NCI-H1694 (cell line): ENCODE measurements around the gene PARD3.

Experiments
- DNase-seq: peaks from one replicate; lab custom pipeline; 2025; lab: John Stamatoyannopoulos, UW

Gene PARD3

GRCh38 chr10:34183016-34183796 is 631.9 kb downstream of the PARD3 start:
- no peak for DNase-seq

- no peak for DNase-seq
These were observed 633.4 kb downstream of the PARD3 start for GRCh38 chr10:34181553-34182300.

DNA sequence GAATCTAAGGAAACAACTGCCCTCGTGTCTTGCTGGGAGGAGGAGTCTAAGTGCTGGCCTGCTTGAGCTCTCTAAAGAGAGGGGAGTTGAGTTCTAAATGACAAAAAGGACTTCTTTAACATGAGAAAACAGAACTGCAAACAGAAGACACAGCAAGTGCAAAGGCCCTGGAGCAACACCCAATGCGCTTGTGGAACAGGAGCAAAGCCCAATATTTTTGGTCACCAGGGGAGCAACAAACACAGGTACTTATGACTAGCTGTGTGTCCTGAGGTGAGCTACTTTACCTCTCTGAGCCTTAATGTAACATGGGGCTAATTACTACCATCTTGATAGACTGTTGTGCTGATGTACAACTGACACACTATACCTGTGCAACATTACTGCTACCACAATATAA is 634.3 kb downstream of the PARD3 start:
- DNase-seq: no peak

DNA sequence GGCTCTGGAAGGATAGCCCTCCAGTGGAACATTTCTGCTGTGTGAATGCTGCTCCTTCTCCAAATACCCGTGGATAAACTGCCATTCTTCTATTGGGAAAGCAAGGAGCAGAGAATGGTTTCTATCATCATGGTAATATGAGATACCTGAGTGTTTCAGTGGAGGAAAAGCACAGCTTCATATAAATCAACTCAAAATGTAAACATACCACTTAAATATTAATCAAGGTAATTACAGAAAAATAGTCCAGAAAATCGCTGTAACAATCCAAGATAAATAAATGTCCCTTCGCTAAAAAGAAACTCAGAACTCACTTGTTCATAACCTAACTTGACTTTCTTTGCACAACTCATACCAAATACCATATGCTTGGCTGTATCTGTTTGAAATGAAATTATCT is 635.8 kb downstream of the PARD3 start:
- no peak for DNase-seq

GRCh38 chr10:34178756-34179155 is 636.3 kb downstream of the PARD3 start:
- no peak for DNase-seq

- DNase-seq: no peak
These were observed 636.9 kb downstream of the PARD3 start for GRCh38 chr10:34178196-34178595.

DNA sequence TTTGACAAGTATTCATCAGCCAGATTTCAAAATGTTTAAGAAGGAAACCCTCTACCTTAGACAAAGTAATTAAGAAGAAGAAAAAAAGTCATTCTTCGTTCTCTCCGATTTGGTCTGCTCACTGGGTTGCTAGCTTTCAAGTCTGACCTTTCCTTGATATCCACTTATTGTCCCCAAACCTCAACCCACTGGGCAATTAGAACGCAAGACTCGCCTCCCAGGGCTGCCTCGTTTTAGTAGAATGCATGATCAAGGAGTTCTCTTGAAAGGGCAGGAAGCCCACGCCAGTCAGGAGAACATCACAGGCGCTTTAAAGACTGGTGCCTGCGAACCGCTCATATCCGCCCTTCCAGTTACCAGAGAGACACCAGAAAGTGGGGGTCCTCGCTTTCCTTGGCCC is 637.7 kb downstream of the PARD3 start:
- DNase-seq: no peak

DNA sequence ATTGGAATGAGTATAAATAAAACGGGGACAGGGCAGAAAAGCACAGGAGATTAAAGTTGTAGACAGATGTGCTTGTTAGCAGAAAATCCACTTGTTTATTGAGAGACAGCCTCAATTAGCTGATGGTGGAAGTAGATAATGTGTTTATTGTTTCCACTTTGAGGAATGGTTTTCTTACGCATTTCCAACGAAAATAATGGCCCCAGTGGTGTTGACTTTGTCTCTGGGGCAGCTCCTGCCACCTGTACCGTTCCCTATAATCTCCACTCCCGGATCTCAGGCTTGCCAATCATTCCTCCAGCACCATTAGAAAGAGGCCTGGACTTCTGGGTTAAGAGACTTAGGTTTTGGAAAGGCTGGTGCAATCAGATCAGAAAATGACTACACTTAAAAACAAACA is 638.7 kb downstream of the PARD3 start:
- no peak for DNase-seq

GRCh38 chr10:34175121-34175520 is 640.0 kb downstream of the PARD3 start:
- no peak for DNase-seq

DNA sequence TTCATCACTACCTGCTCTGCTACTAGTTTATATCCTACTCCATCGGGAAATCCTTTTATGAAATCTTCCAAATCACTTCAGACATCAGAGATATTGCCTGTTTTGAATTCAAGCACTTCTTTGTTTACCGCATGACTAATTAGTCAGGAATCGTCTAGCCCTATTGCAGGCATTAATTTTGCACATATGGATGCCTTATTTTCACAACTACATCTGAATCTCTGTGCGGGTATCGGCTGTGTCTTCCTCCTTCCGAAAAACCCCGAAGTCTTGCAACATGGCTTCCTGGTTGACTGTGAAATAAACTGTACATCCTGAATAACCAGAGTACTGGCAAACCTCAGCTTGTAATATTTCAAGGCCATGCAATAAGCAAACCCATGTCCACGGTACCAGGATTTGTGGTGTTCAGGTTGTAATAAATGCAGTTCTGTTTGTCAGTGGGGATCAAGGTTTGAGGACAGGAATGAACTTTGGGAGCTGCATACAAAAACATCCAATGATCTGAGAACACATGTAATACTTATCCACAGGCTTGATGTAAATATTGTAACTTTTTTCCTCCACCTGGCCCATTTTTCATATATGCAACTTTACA is 642.1 kb downstream of the PARD3 start:
- DNase-seq: no peak

GRCh38 chr10:34171957-34172527 is 643.1 kb downstream of the PARD3 start:
- no peak for DNase-seq

GRCh38 chr10:34169677-34170076 is 645.4 kb downstream of the PARD3 start:
- no peak for DNase-seq

DNA sequence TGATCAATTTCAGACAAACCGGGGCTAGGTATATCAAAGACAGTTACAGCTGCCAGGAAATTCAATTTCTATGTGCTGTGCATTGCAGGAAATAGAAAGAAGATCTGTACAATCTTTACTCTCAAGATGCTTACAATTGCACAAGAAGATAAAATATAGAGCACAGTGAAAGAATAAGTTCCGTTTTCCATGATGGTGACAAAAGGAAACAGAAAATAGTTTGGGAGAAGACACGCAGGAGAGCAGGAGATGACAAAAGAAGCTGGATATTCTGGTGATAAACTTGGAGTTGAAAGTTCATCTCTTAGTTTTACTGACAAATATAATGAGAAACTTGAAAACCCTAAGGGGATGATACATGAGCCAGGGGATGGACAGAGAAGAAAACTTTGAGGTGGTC is 646.0 kb downstream of the PARD3 start:
- no peak for DNase-seq

GRCh38 chr10:34168439-34168838 is 646.7 kb downstream of the PARD3 start:
- no peak for DNase-seq

DNA sequence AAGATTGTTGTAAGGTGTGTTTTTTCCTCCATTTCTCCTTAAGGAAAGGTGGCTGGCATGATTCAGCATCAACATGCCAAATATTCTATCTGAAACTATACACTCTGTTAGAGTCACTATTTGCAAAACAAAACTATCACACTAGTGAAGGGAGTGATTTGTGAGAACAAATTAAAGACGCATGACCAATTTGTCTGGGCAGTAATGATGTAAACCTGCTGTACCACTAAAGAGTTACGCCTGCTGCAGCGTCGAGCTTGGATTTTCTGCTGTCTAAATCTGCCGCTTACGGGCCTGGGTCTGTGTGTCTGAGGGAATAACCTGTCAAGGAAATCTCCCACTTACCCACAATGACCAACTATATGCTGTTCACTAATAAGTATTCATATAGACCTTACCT is 648.3 kb downstream of the PARD3 start:
- DNase-seq: no peak

GRCh38 chr10:34166354-34166753 is 648.7 kb downstream of the PARD3 start:
- DNase-seq: no peak

DNA sequence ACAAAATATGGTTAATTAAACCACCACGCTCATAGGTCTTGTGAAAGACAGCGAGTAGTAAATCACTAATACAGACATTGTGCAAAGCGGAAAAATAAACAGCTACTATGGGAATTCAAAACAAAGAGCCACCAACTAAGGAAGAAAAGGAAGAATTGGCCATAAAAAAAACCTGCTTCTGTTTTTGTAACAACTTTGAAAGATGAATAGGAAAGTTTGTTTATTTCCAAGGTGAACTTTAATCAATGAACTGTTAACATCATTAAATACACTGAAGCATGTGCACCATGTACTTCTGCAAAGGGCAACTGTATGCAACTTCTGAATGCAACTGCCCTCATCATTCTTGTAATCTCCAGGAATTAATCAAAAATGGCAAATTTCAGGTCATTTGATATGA is 651.1 kb downstream of the PARD3 start:
- DNase-seq: no peak

DNA sequence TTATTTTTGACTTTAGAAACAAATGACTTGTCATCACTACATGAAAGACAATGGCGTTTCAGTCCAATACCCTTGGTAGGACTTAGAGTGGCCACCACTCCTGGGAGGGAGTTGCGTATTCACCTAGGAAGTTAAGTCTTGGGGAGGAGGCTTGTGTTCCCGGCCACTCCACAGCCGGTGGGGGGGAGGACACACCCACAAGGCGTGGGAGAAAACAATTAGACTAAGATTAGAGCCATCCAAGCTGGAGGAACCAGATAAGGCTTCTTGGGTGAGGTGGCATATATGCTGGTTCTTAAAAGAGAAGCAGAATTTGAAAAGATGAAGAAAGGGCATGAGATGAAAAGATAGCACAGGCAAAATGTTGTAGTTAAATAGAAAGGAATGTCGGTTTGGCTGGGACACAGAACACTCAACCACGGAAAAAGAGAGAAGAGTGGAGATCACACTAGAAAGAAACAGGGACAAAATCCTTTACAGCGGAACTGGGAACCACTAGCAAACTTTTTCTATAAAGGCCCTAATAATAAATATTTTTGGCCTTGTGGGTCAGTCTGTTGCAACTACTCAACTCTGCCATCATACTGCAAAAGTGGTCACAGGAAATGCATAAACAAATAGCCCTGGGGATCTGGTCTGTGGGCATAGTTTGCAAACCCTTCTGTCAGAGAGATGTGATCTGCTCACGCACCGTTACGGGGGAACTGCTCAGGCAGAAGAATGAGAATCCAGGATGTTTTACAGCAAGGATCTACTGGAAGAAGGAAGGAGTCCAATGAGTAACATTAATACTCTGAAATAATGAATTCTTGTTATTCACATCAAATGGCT is 651.8 kb downstream of the PARD3 start:
- DNase-seq: no peak

GRCh38 chr10:34161777-34162370 is 653.2 kb downstream of the PARD3 start:
- DNase-seq: no peak

GRCh38 chr10:34160595-34160994 is 654.5 kb downstream of the PARD3 start:
- no peak for DNase-seq

DNA sequence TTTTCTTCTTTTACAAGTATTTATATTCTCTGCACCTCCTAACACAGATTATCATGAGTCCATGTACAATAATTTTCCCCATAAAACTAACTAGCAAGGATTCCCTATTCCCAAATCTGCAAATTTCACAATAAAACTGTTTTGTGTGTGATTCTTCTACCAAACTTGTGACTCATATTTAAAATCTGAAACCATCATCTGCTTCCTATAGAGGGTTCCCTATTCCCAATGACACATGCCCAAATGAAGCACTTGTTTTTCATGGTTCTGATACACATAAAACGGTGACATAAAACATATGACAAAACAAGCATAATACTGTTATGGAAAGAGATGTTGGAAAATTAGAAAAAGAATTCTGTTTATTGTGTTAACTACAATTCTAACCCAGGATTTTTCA is 657.6 kb downstream of the PARD3 start:
- no peak for DNase-seq
